K562 (cell line): ENCODE data around the gene PIGB. TPM values are rescaled to one million over a fixed set of nuclear protein-coding genes. Genes with fewer than 3 reads are reported as not detected.
A peak's percentile ranks its signal among the peaks of the same experiment; 100 is the strongest.

Source experiments
- ATF2 ChIP-seq: sonication (generic); formaldehyde crosslinking; IDR thresholded peaks from 2 replicates; pipeline ENCODE4 v1.8.1; 2022; ENCODE audit warnings: missing genetic modification reagents
- ATF7 ChIP-seq: fragments of 450-650 bp; IDR thresholded peaks from 2 replicates; pipeline ENCODE4 v1.7.1; 2014; ENCODE audit warnings: mild to moderate bottlenecking, moderate library complexity
- CHD1 ChIP-seq: fragments of 200-600 bp; sonication (generic); IDR thresholded peaks from one replicate; pipeline ENCODE4 v1.6.1; 2012; ENCODE audit warnings: mild to moderate bottlenecking, moderate library complexity, low read length, inconsistent platforms
- CSDE1 ChIP-seq, 2 experiments: fragments of 450-650 bp; IDR thresholded peaks; 2 replicates each; pipeline ENCODE4 v1.6.1; 2016; ENCODE audit warnings: mild to moderate bottlenecking in 1 of 2
- ERF ChIP-seq: fragments of 450-650 bp; formaldehyde crosslinking; IDR thresholded peaks from 2 replicates; pipeline ENCODE4 v1.4.0; 2020; ENCODE audit warnings: mild to moderate bottlenecking, mixed read lengths
- FOSL1 ChIP-seq: fragments of 200-800 bp; sonication (Bioruptor generic); conservative IDR thresholded peaks from 2 replicates; pipeline ENCODE4 v1.6.1; 2016; ENCODE audit warnings: missing genetic modification characterization, missing compliant biosample characterization
- HDAC3 ChIP-seq: fragments of 450-650 bp; IDR thresholded peaks from 2 replicates; pipeline ENCODE4 v1.6.1; 2018; ENCODE audit warnings: borderline replicate concordance, mild to moderate bottlenecking, moderate library complexity; ENCODE audit not compliant: partially characterized antibody
- KDM1A ChIP-seq, 2 experiments: fragments of 450-650 bp; IDR thresholded peaks; 2 replicates each; pipeline ENCODE4 v1.6.1; 2016; ENCODE audit warnings: mild to moderate bottlenecking in 2 of 2
- MAFK ChIP-seq: IDR thresholded peaks from 2 replicates; pipeline ENCODE4 v1.6.1; 2011; ENCODE audit warnings: low read length, improper control_type of control experiment
- MXI1 ChIP-seq: IDR thresholded peaks from 2 replicates; pipeline ENCODE4 v1.6.1; 2011; ENCODE audit warnings: low read depth, mild to moderate bottlenecking, improper control_type of control experiment, low read length
- NCOA4 ChIP-seq: fragments of 450-650 bp; IDR thresholded peaks from 2 replicates; pipeline ENCODE4 v1.6.1; 2018; ENCODE audit warnings: mild to moderate bottlenecking; ENCODE audit not compliant: partially characterized antibody
- NCOR1 ChIP-seq: fragments of 450-650 bp; IDR thresholded peaks from 2 replicates; pipeline ENCODE4 v1.6.1; 2016; ENCODE audit warnings: mild to moderate bottlenecking, moderate library complexity
- NELFE ChIP-seq: IDR thresholded peaks from 2 replicates; pipeline ENCODE4 v1.6.1; 2011; ENCODE audit warnings: mild to moderate bottlenecking; ENCODE audit not compliant: insufficient read depth, insufficient read length
- RBM14 ChIP-seq: fragments of 200-400 bp; formaldehyde crosslinking; IDR thresholded peaks from 2 replicates; pipeline ENCODE4 v1.6.1; 2018; ENCODE audit warnings: low read depth, mild to moderate bottlenecking, low read length, moderate library complexity, borderline replicate concordance; ENCODE audit not compliant: insufficient read depth
- STAT5A ChIP-seq: IDR thresholded peaks from 2 replicates; pipeline ENCODE4 v1.6.1; 2012; ENCODE audit warnings: low read length, inconsistent platforms, borderline replicate concordance
- THAP12 ChIP-seq: fragments of 250-450 bp; sonication (Bioruptor Pico); IDR thresholded peaks from 2 replicates; pipeline ENCODE4 v1.9.0; 2021; ENCODE audit warnings: mild to moderate bottlenecking, inconsistent platforms
- WHSC1 ChIP-seq: IDR thresholded peaks from one replicate; pipeline ENCODE4 v1.6.1; 2012; ENCODE audit warnings: low read length, control low read depth, inconsistent platforms
- YBX1 ChIP-seq: fragments of 450-650 bp; IDR thresholded peaks from 2 replicates; pipeline ENCODE4 v1.7.1; 2016; ENCODE audit warnings: mild to moderate bottlenecking
- ZNF12 ChIP-seq: sonication (generic); formaldehyde crosslinking; IDR thresholded peaks from 2 replicates; pipeline ENCODE4 v1.4.0; 2020; ENCODE audit warnings: mild to moderate bottlenecking, missing genetic modification reagents
- ZNF354B ChIP-seq: fragments of 250-450 bp; sonication (Bioruptor Pico); IDR thresholded peaks from 2 replicates; pipeline ENCODE4 v1.4.0; 2020
- ZNF445 ChIP-seq: fragments of 250-450 bp; sonication (Bioruptor Pico); IDR thresholded peaks from 2 replicates; pipeline ENCODE4 v1.4.0; 2020; ENCODE audit warnings: low read depth, mild to moderate bottlenecking, moderate library complexity
- polyA plus RNA-seq, 8 experiments: library from polyadenylated mRNA; depleted of rRNA in 4 of 8; stranded (reverse) in 5 of 8; unstranded in 3 of 8; fragments of >200 nt; fragmentation: Nextera tagmentation in 2 of 8; fragmentation: Illumina TruSeq in 1 of 8; extraction: Ambion mirVana in 2 of 8; extraction: Trizol in 1 of 8; gene quantifications; 2 replicates each; pipeline versions ENCODE4 v1.2.1 to v1.2.3, GENCODE V29; 2011 to 2014; ENCODE audit warnings: inconsistent platforms in 1 of 8, missing spikeins in 1 of 8
- total RNA-seq, 7 experiments: library from RNA; depleted of rRNA in 6 of 7; stranded (reverse); fragments of >200 nt in 6 of 7; fragmentation: Illumina TruSeq in 2 of 7; extraction: Trizol in 2 of 7; gene quantifications; 2 replicates each; pipeline versions ENCODE4 v1.2.1 to v1.2.3, GENCODE V29; 2011 to 2021; ENCODE audit warnings: low replicate concordance in 1 of 7
- TF ChIP-seq, protein P1 (sequence below): fragments of 450-650 bp; formaldehyde crosslinking; IDR thresholded peaks from 2 replicates; pipeline ENCODE4 v1.4.0; 2022; ENCODE audit warnings: missing genetic modification characterization

The PIGB gene
- total and polyA plus RNA-seq, 9 of the 15 experiments (the other 6 are each of a cell fraction or from before 2014, with no cell fraction given) = 9.9 to 32.3 (median 18.2) TPM

DNA sequence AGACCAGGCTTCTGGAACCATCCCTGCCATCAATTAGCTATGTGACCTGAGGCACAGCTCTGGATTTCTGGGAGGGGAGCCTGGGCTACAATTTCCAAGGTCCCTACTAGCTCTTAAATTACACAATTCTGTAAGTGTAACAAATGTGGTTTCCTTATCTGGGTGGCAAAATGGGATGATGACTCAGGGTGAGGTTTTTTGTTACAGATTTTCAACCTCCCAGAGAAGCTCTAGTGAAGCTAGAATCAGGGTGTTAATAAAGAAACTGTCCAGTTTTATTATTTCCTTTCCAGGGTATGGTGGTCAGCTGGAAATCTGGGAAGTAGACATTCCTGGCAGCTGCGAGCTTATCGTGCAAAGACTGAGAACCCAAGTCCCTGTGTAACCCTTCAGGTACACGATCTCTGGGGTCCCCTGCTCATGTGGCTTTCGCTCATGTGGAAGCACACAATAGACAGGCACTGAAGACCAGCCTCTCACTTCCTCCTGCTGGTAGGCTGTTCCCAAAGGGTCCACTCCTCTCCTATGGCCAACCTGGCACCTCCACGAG is 36.7 kb upstream of the PIGB start (continued):
- TF ChIP-seq MXI1 (no peak), ERF (CRISPR knock-in tag) (no peak), CHD1 (no peak), NELFE (no peak), MAFK (peak; percentile 50; the same call in 1 of the 2 replicates), ATF7 (0 out of 2 replicates have a peak, but pooled peaks have one; percentile 35), ZNF445 (CRISPR knock-in tag) (no peak), FOSL1 (peak; percentile 98), KDM1A (IDR thresholded peaks at IDR 0.05) (peak; percentile 95), NCOR1 (peak; percentile 61), NCOA4 (no peak), ZNF354B (CRISPR knock-in tag) (no peak), THAP12 (CRISPR knock-in tag) (no peak), HDAC3 (peak; percentile 53), YBX1 (no peak), RBM14 (no peak), ATF2 (CRISPR knock-in tag) (no peak), WHSC1 (no peak), ZNF12 (CRISPR knock-in tag) (no peak), STAT5A (peak; percentile 52; the same call in 1 of the 2 replicates), CSDE1 (IDR thresholded peaks at IDR 0.05) (no peak)
- TF ChIP-seq, protein P1, sequence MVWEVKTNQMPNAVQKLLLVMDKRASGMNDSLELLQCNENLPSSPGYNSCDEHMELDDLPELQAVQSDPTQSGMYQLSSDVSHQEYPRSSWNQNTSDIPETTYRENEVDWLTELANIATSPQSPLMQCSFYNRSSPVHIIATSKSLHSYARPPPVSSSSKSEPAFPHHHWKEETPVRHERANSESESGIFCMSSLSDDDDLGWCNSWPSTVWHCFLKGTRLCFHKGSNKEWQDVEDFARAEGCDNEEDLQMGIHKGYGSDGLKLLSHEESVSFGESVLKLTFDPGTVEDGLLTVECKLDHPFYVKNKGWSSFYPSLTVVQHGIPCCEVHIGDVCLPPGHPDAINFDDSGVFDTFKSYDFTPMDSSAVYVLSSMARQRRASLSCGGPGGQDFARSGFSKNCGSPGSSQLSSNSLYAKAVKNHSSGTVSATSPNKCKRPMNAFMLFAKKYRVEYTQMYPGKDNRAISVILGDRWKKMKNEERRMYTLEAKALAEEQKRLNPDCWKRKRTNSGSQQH (CRISPR knock-in tag) = no peak
